Measurements from ENCODE around the gene DST.

The DST gene

DNA sequence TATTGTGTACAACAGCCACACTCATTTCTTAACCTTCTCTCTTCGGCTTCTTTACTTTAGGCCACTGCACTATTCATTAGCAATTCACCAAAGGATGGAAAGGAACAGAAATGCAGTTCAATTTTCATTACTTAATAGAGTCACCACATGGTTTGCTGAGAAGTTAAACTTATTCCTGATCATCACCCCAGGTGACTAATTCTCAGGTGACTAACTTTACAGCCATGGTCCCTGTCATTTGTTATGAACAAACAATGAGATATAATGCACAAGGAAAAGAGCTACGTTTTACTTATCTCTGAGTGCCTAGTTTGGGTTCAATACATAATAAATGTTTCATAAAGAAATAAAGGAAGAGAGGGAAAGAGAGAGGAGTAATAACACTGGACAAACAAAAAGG lies 45.8 kb upstream of the DST start:
- TF ChIP-seq, protein P1, sequence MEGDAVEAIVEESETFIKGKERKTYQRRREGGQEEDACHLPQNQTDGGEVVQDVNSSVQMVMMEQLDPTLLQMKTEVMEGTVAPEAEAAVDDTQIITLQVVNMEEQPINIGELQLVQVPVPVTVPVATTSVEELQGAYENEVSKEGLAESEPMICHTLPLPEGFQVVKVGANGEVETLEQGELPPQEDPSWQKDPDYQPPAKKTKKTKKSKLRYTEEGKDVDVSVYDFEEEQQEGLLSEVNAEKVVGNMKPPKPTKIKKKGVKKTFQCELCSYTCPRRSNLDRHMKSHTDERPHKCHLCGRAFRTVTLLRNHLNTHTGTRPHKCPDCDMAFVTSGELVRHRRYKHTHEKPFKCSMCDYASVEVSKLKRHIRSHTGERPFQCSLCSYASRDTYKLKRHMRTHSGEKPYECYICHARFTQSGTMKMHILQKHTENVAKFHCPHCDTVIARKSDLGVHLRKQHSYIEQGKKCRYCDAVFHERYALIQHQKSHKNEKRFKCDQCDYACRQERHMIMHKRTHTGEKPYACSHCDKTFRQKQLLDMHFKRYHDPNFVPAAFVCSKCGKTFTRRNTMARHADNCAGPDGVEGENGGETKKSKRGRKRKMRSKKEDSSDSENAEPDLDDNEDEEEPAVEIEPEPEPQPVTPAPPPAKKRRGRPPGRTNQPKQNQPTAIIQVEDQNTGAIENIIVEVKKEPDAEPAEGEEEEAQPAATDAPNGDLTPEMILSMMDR (IDR thresholded peaks at IDR 0.05; ENCODE audit: insufficient read depth, low read depth, low read length, missing control alignments): no peak
- no peak for DNase-seq (ENCODE audit: low read depth)

DNA sequence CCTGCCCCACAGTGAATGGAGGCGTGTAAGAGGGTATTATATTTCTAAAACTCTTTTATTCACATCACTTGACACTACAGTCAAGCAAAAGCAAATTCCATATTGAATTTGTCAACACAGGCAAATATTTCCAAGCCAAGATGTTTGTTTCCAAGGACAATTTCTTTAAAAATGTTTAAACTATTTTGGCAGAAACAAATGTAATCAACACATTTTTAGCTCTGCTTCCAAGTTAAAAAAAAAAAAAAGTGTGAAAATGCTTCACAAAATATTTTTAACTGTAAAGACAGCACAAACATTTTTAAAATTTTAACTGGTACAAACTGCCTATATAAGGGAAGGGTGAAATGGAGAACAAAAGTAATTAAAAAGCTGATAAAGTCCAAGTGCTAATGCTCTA lies 44.9 kb upstream of the DST start:
- H3K4me3 ChIP-seq (ENCODE audit: low read depth, low read length): no peak overlapping the region
- TF ChIP-seq, protein P1 (IDR thresholded peaks at IDR 0.05; ENCODE audit: insufficient read depth, low read depth, low read length, missing control alignments): no peak
- DNase-seq (ENCODE audit: low read depth): no peak

More for the DNA sequence above, 45.8 kb upstream of the DST start:
- no peak overlapping the region for H3K4me3 ChIP-seq (ENCODE audit: low read depth, low read length)

DNA sequence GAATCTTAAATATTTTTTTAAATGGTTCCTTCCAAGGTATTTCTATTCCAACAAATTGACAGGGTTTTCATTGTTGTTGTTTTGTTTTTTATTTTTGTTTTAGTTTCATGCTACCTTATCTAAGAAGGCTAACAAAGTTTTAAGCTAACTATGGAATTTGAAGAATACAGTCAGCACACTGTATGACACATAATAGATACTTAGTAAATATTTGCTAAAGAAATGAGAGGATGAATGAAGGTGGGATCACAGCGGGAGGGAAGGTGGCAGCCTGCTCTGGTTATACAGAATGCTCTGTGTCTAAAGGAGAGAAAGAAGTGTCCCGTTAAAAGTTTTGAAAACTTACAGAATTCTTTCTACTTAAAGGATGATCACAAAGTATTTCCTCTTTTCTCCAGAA lies 43.7 kb upstream of the DST start:
- TF ChIP-seq, protein P1 (IDR thresholded peaks at IDR 0.05; ENCODE audit: insufficient read depth, low read depth, low read length, missing control alignments): no peak
- DNase-seq (ENCODE audit: low read depth): no peak
- H3K4me3 ChIP-seq (ENCODE audit: low read depth, low read length): no peak overlapping the region

DNA sequence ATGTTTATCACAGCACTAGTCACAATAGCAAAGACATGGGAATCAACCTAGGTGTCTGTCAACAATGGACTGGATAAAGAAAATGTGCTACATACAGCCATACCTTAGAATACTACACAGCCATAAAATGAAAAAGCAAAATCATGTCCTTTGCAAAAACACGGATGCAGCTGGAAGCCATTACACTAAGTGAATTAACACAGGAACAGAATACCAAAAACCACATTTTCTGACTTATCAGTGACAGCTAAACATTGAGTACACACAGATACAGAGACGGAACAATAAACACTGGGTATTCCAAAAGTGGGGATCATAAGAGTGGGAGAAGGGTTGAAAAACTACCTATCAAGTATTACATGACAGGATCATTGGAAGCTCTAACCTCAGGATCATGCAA lies 43.3 kb upstream of the DST start:
- DNase-seq (ENCODE audit: low read depth): no peak
- TF ChIP-seq, protein P1 (IDR thresholded peaks at IDR 0.05; ENCODE audit: insufficient read depth, low read depth, low read length, missing control alignments): no peak
- H3K4me3 ChIP-seq (ENCODE audit: low read depth, low read length): no peak overlapping the region

DNA sequence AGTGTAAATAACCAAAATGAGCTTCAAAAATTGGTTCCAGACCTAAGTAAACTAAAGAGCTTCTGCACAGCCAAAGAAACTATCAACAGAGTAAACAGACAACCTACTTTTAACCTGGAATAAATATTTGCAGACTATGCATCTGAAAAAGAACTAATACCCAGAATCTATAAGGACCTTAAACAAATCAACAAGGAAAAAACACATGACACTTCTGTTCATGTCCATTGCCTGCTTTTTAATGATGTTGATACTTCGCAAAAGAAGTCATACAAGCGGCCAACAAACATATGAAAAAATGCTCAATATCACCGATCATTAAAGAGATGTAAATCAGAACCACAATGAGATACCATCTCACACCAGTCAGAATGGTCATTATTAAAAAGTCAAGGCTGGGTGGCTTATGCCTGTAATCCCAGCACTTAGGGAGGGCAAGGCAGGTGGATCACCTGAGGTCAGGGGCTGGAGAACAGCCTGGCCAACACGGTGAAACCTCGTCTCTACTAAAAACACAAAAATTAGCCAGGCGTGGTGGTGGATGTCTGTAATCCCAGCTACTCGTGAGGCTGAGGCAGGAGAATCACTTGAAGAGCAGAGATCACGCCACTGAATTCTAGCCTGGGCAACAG lies 42.5 kb upstream of the DST start:
- DNase-seq (ENCODE audit: low read depth): no peak
- H3K4me3 ChIP-seq (ENCODE audit: low read depth, low read length): no peak overlapping the region
- TF ChIP-seq, protein P1 (IDR thresholded peaks at IDR 0.05; ENCODE audit: insufficient read depth, low read depth, low read length, missing control alignments): no peak

DNA sequence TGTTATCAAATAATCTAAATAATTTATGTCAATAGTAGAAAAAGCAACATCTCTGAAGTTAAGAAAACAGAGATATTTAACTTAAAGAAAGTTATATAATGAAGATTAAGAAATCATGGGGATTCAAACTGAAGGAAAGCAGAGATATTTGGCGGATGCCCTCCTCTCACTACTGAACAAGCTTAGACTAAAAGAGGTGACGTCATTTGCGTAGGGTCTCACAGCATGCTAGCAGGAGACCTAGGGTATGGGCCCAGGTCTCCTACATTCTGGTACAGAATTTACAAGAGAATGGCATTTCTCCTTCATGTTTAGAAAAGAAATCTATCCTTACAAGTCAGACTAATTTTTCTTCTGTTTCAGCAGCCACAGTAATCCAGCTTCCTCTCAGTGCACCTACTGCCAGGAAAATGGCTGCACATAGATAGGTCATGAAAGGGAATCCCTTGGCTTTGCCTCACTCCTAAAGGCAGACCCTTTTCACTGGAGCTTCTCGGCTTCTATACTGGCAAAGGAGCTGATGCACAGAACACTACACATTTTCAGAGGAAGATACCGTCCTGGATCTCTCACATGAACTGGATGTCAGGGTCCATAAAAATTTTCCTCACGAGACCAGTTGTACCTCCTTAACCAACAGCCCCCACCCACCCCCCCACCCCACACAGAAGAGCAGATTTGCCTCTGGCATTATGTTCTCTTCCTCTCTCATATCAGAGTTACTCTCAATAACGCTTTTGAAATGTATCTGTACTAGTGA lies 41.8 kb upstream of the DST start:
- no peak overlapping the region for H3K4me3 ChIP-seq (ENCODE audit: low read depth, low read length)
- TF ChIP-seq, protein P1 (IDR thresholded peaks at IDR 0.05; ENCODE audit: insufficient read depth, low read depth, low read length, missing control alignments): no peak
- DNase-seq (ENCODE audit: low read depth): no peak
